Bronchial epithelial cell (primary cell): ENCODE measurements around the gene PEPD. TPM values are rescaled to one million over a fixed set of nuclear protein-coding genes. Genes with fewer than 3 reads are reported as not detected.

ENCODE experiments used
- DNase-seq: peaks from one replicate; pipeline ENCODE4 v3.0.0-alpha.2; 2010; ENCODE audit warnings: low read depth
- FAIRE-seq: peaks from 2 replicates; lab custom pipeline; 2011; peaks lifted over from hg19 to GRCh38; lab: Jason Lieb, UNC
- H3K27me3 ChIP-seq: 2 replicates; pipeline ENCODE4 v1.5.1; 2011; ENCODE audit warnings: low read length; ENCODE audit not compliant: control insufficient read depth, insufficient read depth
- H3K36me3 ChIP-seq: 2 replicates; pipeline ENCODE4 v1.5.1; 2011; ENCODE audit warnings: low read length; ENCODE audit not compliant: control insufficient read depth, insufficient read depth
- H3K4me3 ChIP-seq: 2 replicates; pipeline ENCODE4 v1.5.1; 2011; ENCODE audit warnings: mild to moderate bottlenecking, low read depth, low read length, control low read depth
- total RNA-seq: library from RNA; depleted of rRNA; stranded (reverse); fragments of >200 nt; gene quantifications from 2 replicates; pipeline ENCODE4 v1.2.1, GENCODE V29; 2014
- TF ChIP-seq, protein P1 (sequence below): IDR thresholded peaks from 2 replicates; pipeline ENCODE4 v1.5.1; 2011; ENCODE audit warnings: mild to moderate bottlenecking, moderate library complexity, low read length, control low read depth, inconsistent platforms; ENCODE audit not compliant: insufficient read depth, severe bottlenecking

The PEPD gene
- total RNA-seq, 1 donor from 2014 or later = 35.8 TPM

DNA sequence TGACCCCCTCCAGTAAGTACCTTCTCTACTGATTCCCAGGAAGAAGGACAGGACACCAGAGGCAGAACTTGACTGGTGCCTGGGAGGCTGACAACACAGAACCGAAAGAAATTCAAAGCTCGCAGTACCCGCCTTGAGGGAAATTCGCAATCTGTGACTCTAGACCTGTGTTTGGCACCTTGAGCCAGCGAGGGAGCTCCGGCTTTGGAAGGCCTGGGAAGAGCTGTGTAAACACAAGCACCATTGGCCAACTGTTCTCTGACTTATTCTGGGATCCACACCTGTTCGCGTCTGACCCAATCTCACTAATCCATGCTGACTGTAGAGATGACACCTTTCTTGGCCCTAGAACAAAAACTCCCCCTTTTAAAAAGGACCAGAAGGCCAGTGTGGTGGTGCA, 97.4 kb downstream of the PEPD start:
- FAIRE-seq (no peak), DNase-seq (no peak)
- TF ChIP-seq, protein P1, sequence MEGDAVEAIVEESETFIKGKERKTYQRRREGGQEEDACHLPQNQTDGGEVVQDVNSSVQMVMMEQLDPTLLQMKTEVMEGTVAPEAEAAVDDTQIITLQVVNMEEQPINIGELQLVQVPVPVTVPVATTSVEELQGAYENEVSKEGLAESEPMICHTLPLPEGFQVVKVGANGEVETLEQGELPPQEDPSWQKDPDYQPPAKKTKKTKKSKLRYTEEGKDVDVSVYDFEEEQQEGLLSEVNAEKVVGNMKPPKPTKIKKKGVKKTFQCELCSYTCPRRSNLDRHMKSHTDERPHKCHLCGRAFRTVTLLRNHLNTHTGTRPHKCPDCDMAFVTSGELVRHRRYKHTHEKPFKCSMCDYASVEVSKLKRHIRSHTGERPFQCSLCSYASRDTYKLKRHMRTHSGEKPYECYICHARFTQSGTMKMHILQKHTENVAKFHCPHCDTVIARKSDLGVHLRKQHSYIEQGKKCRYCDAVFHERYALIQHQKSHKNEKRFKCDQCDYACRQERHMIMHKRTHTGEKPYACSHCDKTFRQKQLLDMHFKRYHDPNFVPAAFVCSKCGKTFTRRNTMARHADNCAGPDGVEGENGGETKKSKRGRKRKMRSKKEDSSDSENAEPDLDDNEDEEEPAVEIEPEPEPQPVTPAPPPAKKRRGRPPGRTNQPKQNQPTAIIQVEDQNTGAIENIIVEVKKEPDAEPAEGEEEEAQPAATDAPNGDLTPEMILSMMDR = no peak
- no peaks in the 10 kb centered on the region for H3K36me3 ChIP-seq
- no peaks in the 10 kb centered on the region for H3K27me3 ChIP-seq
- H3K4me3 ChIP-seq = no peak overlapping the region

DNA sequence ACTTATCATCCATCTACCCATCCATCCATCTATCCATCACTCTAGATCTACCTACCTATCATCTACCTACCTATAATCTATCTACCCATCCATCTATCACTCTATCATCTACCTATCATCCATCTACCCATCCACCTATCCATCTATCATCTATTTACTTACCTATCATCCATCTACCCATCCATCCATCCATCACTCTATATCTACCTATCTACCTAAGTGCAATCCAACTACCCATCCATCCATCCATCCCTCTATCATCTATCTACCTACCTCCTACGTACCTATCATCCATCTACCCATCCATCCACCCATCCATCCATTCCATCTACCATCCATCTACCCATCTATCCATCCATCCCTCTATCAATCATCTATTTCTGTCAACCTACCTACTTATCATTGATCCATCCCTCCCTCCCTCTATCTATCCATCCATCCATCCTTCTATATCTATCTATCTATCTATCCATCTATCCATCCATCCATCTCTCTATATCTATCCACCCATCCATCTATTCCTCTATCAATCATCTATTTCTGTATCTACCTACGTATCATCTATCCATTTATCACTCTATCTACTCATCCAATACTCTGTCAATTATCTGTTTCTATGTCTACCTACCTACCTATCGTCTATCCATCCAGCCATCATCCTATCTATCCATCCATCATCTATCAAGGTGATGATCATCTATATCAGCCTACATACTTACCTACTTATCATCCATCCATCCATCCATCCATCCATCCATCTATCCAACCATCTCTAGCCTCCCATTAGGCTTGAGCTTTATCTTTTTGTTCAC, 99.0 kb downstream of the PEPD start:
- DNase-seq = no peak
- no peaks in the 10 kb centered on the region for H3K27me3 ChIP-seq
- no peak overlapping the region for H3K4me3 ChIP-seq
- TF ChIP-seq, protein P1 = no peak
- no peak for FAIRE-seq
- H3K36me3 ChIP-seq = no peaks in the 10 kb centered on the region

DNA sequence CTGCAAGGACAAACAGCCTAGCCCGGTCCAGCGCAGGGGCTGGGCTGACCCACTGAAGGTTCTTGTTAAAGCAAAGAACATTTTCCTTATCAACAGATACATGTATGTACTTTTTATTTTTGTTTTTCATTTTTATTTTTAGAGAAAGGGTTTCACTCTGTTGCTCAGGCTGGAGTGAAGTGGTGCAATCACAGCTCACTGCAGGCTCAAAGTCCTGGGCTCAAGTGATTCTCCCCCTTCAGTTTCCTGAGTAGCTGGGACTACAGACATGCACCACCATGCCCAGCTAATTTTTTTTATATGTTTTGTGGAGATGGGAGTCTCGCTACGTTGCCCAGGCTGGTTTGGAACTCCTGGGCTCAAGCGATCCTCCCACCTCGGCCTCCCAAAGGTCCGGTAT, 100.2 kb downstream of the PEPD start:
- TF ChIP-seq, protein P1 = no peak
- H3K4me3 ChIP-seq = no peak overlapping the region
- FAIRE-seq = no peak
- no peaks in the 10 kb centered on the region for H3K36me3 ChIP-seq
- DNase-seq = no peak
- no peaks in the 10 kb centered on the region for H3K27me3 ChIP-seq

DNA sequence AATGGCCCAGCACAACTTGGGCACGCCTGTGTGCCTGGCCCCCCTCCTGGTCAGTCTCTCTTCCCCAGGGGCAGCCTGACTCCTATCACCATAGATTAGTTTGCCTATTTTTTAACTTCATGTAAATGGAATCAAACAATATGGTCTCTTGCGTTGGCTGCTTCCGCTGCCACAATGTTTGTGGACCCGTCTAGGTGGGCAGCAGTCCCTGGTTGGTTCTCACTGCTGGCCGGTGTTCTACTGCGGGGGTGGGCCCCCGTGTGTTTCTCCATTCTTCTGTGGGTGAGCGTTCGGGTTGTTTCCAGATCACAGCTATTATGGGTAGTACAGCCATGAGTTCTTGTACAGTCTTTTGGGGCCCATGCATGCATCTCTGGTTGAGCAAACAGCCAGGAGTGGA, 100.8 kb downstream of the PEPD start:
- TF ChIP-seq, protein P1 = no peak
- no peaks in the 10 kb centered on the region for H3K27me3 ChIP-seq
- FAIRE-seq = no peak
- DNase-seq = no peak
- no peak overlapping the region for H3K4me3 ChIP-seq
- no peaks in the 10 kb centered on the region for H3K36me3 ChIP-seq

DNA sequence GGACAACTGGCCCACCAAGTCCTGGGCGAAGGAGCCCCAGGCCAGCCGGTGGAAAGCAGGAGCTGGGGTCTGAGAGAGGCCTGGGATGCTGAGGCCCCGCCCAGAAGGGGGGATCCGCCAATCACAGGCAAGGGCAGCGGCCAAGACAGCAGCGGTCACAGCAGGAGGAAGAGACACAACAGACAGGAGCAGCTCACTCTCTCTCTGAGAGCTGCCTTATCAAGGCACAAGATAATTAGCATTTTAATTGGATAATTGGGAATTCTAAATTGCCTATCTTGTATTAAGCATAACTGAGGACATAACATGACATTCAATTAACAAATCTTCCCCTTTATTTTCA, 101.8 kb downstream of the PEPD start:
- Histone ChIP-seq H3K4me3 (no peak overlapping the region), H3K36me3 (no peaks in the 10 kb centered on the region), H3K27me3 (no peaks in the 10 kb centered on the region)
- no peak for FAIRE-seq
- TF ChIP-seq, protein P1 = no peak
- DNase-seq = no peak
